Ascending aorta (tissue), 2 donors: ENCODE results near the gene PKD1L1. TPM values are rescaled to one million over a fixed set of nuclear protein-coding genes. Genes with fewer than 3 reads are reported as not detected.

Experiments
- DNase-seq, 2 donors: peaks; one replicate each; pipeline ENCODE4 v3.0.0-alpha.2; 2019; ENCODE audit warnings: low spot score in 2 of 2
- H3K27ac ChIP-seq, 2 donors: fragments of 200-600 bp; sonication (generic); one replicate each; pipeline ENCODE4 v1.5.1; 2016 to 2017; ENCODE audit warnings: mild to moderate bottlenecking in 1 of 2
- H3K27me3 ChIP-seq: fragments of 200-600 bp; sonication (generic); one replicate; pipeline ENCODE4 v1.5.1; 2017
- H3K36me3 ChIP-seq, 2 donors: fragments of 200-600 bp; sonication (generic); one replicate each; pipeline ENCODE4 v1.5.1; 2016
- H3K4me1 ChIP-seq, 2 donors: fragments of 200-600 bp; sonication (generic); one replicate each; pipeline ENCODE4 v1.5.1; 2016 to 2017; ENCODE audit warnings: mild to moderate bottlenecking in 1 of 2
- H3K4me3 ChIP-seq, 2 donors: fragments of 200-600 bp; sonication (generic); one replicate each; pipeline ENCODE4 v1.5.1; 2016 to 2017; ENCODE audit warnings: mild to moderate bottlenecking in 1 of 2
- H3K9me3 ChIP-seq, 2 donors: fragments of 200-600 bp; sonication (generic); one replicate each; pipeline ENCODE4 v1.5.1; 2016
- CTCF ChIP-seq, 3 experiments: fragments of 200-600 bp in 2 of 3; fragments of 450-650 bp in 1 of 3; sonication (generic) in 2 of 3; IDR thresholded peaks; one replicate each; pipeline ENCODE4 v1.5.1; 2016 to 2019; ENCODE audit warnings: antibody characterized with exemption in 3 of 3, mild to moderate bottlenecking in 1 of 3, moderate library complexity in 1 of 3
- intact Hi-C: fragments of 100-400 bp; cut with DNase I; formaldehyde crosslinking; loops from one replicate; pipeline ENCODE4 v1.15.1; 2023
- total RNA-seq: library from RNA; depleted of rRNA; stranded (reverse); fragments of >200 nt; gene quantifications from one replicate; pipeline ENCODE4 v1.1.0, GENCODE V29; 2016

PKD1L1 gene
- total RNA-seq, 1 donor from 2014 or later: 1.1 TPM

- H3K4me1 ChIP-seq: peaks cover 0 to 3% of the 10 kb centered on the region in 2 donors
- no peak for DNase-seq
- no peaks in the 10 kb centered on the region for H3K27me3 ChIP-seq
- no peak overlapping the region for H3K27ac ChIP-seq
- no peak overlapping the region for H3K4me3 ChIP-seq
- no peaks in the 10 kb centered on the region for H3K9me3 ChIP-seq
- H3K36me3 ChIP-seq: no peaks in the 10 kb centered on the region
- TF ChIP-seq CTCF (IDR thresholded peaks at IDR 0.05): no peak
- intact Hi-C loops: loop anchor here (10.0 kb wide), 1 partner anchor 1011 kb away; no protein-coding TSS in a partner anchor
These were observed 182.8 kb downstream of the PKD1L1 start for GRCh38 chr7:47765373-47765979.

- no peak for TF ChIP-seq CTCF (IDR thresholded peaks at IDR 0.05)
- Histone ChIP-seq H3K4me3 (no peak overlapping the region), H3K9me3 (no peaks in the 10 kb centered on the region), H3K36me3 (no peaks in the 10 kb centered on the region), H3K27me3 (no peaks in the 10 kb centered on the region), H3K4me1 (peaks cover 0 to 2% of the 10 kb centered on the region in 2 donors), H3K27ac (no peak overlapping the region)
- DNase-seq: no peak
- intact Hi-C loops: loop anchor here (10.0 kb wide), 1 partner anchor 1010 kb away; no protein-coding TSS in a partner anchor
These were observed 183.5 kb downstream of the PKD1L1 start for GRCh38 chr7:47764746-47765145.

- Histone ChIP-seq H3K36me3 (no peaks in the 10 kb centered on the region), H3K4me3 (no peak overlapping the region), H3K27me3 (no peaks in the 10 kb centered on the region), H3K4me1 (peaks cover 0 to 7% of the 10 kb centered on the region in 2 donors), H3K27ac (no peak overlapping the region), H3K9me3 (no peaks in the 10 kb centered on the region)
- no peak for TF ChIP-seq CTCF (IDR thresholded peaks at IDR 0.05)
- intact Hi-C loops: loop anchor here (10.0 kb wide), 1 partner anchor 1009 kb away; no protein-coding TSS in a partner anchor
- DNase-seq: no peak
These were observed 184.9 kb downstream of the PKD1L1 start for GRCh38 chr7:47763063-47763974.

GRCh38 chr7:47762746-47763062, 185.6 kb downstream of the PKD1L1 start:
- Histone ChIP-seq H3K4me1 (peaks cover 0 to 11% of the 10 kb centered on the region in 2 donors), H3K27ac (no peak overlapping the region), H3K27me3 (no peaks in the 10 kb centered on the region), H3K9me3 (no peaks in the 10 kb centered on the region), H3K4me3 (no peak overlapping the region), H3K36me3 (no peaks in the 10 kb centered on the region)
- intact Hi-C loops: loop anchor here (10.0 kb wide), 1 partner anchor 1008 kb away; no protein-coding TSS in a partner anchor
- no peak for DNase-seq
- no peak for TF ChIP-seq CTCF (IDR thresholded peaks at IDR 0.05)

GRCh38 chr7:47762207-47762606, 186.1 kb downstream of the PKD1L1 start:
- no peak overlapping the region for H3K27ac ChIP-seq
- TF ChIP-seq CTCF (IDR thresholded peaks at IDR 0.05): no peak

More at GRCh38 chr7:47762207-47762606, 186.1 kb downstream of the PKD1L1 start:
- intact Hi-C loops: loop anchor here (10.0 kb wide), 1 partner anchor 1007 kb away; no protein-coding TSS in a partner anchor
- Histone ChIP-seq H3K27me3 (no peaks in the 10 kb centered on the region), H3K4me1 (peaks cover 0 to 15% of the 10 kb centered on the region in 2 donors), H3K9me3 (no peaks in the 10 kb centered on the region), H3K36me3 (no peaks in the 10 kb centered on the region), H3K4me3 (no peak overlapping the region)
- DNase-seq: no peak
